ACC112 (cell line): ENCODE results near the gene NOX4.
"Not testable (repeated sequence)": the region's sequence is repeated elsewhere in the genome, so short reads cannot be mapped to it uniquely, and the experiment has no call there.

Experiments used
- H2AFZ ChIP-seq: fragments of 200-600 bp; sonication (generic); one replicate; pipeline ENCODE4 v1.6.0; 2017; ENCODE audit warnings: antibody characterized with exemption, low read length; ENCODE audit not compliant: unreplicated experiment
- H3K27ac ChIP-seq: fragments of 200-600 bp; sonication (generic); 2 replicates; pipeline ENCODE4 v1.5.1; 2014; ENCODE audit warnings: low read depth, mild to moderate bottlenecking, antibody characterized with exemption, low read length, moderate library complexity
- H3K27me3 ChIP-seq: fragments of 200-600 bp; sonication (generic); 2 replicates; pipeline ENCODE4 v1.6.1; 2014; ENCODE audit warnings: mild to moderate bottlenecking, antibody characterized with exemption, low read length, moderate library complexity, mixed read lengths; ENCODE audit not compliant: insufficient read depth
- H3K36me3 ChIP-seq: fragments of 200-600 bp; sonication (generic); 2 replicates; pipeline ENCODE4 v1.6.1; 2016; ENCODE audit warnings: mild to moderate bottlenecking, antibody characterized with exemption, low read length, moderate library complexity, mixed read lengths; ENCODE audit not compliant: insufficient read depth
- H3K4me1 ChIP-seq: fragments of 200-600 bp; sonication (generic); one replicate; pipeline ENCODE4 v1.6.1; 2016; ENCODE audit warnings: low read length, mixed read lengths; ENCODE audit not compliant: insufficient read depth, unreplicated experiment, control insufficient read depth
- H3K4me3 ChIP-seq: fragments of 200-600 bp; sonication (generic); 2 replicates; pipeline ENCODE4 v1.5.1; 2014; ENCODE audit warnings: mild to moderate bottlenecking, low read depth, low read length
- H3K79me2 ChIP-seq: fragments of 200-600 bp; sonication (generic); one replicate; pipeline ENCODE4 v1.6.0; 2016; ENCODE audit warnings: low read length; ENCODE audit not compliant: control insufficient read depth, unreplicated experiment, insufficient read depth

Gene NOX4

GRCh38 chr11:89382986-89383385 lies 108.2 kb downstream of the NOX4 start:
- not testable (repeated sequence) for H3K27ac ChIP-seq, H3K4me3 ChIP-seq, H3K27me3 ChIP-seq, H2AFZ ChIP-seq, H3K36me3 ChIP-seq, H3K79me2 ChIP-seq
- peaks cover 23% of the 10 kb centered on the region for H3K4me1 ChIP-seq

- Histone ChIP-seq H3K4me1 (peaks cover 23% of the 10 kb centered on the region), H3K27me3 (no peaks in the 10 kb centered on the region), H3K36me3 (no peaks in the 10 kb centered on the region), H3K4me3 (peak overlapping the region; percentile 45), H3K27ac (peak overlapping the region; percentile 91), H3K79me2 (no peaks in the 10 kb centered on the region), H2AFZ (no peak overlapping the region)
Observed at GRCh38 chr11:89381094-89381493, 110.1 kb downstream of the NOX4 start.

GRCh38 chr11:89379976-89380771 lies 111.0 kb downstream of the NOX4 start:
- not testable (repeated sequence) for H3K36me3 ChIP-seq, H3K27me3 ChIP-seq, H2AFZ ChIP-seq, H3K79me2 ChIP-seq
- peak overlapping the region; percentile 91 for H3K27ac ChIP-seq
- peaks cover 23% of the 10 kb centered on the region for H3K4me1 ChIP-seq
- peak overlapping the region; percentile 45 for H3K4me3 ChIP-seq

DNA sequence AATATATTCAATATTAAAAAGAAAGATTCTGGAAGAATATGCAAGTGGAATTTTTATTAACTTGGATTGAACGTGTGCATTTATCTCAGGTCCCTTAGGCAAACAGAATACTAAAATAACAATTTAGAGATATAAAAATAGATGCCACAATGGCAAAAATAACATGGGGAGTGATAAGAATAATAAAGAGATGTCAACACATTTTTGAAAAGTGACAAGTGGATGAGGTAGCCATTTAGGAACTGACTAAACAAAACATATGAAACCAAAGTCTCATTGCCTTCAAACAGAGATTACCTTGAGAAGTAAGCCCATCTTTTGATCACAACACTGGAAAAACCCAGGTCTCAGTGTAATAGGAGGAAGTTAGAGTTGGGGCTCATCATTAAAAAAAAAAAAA lies 112.2 kb downstream of the NOX4 start:
- H3K27me3 ChIP-seq, H2AFZ ChIP-seq, H3K4me3 ChIP-seq, H3K36me3 ChIP-seq, H3K79me2 ChIP-seq: not testable (repeated sequence)
- Histone ChIP-seq H3K27ac (peak overlapping the region; percentile 91), H3K4me1 (peaks cover 23% of the 10 kb centered on the region)

GRCh38 chr11:89369356-89369755 lies 121.8 kb downstream of the NOX4 start:
- not testable (repeated sequence) for H3K4me1 ChIP-seq, H3K4me3 ChIP-seq, H3K36me3 ChIP-seq, H3K27ac ChIP-seq, H2AFZ ChIP-seq, H3K27me3 ChIP-seq, H3K79me2 ChIP-seq

- not testable (repeated sequence) for H3K36me3 ChIP-seq, H3K4me1 ChIP-seq, H3K27me3 ChIP-seq, H2AFZ ChIP-seq, H3K79me2 ChIP-seq, H3K27ac ChIP-seq, H3K4me3 ChIP-seq
Observed at GRCh38 chr11:89364856-89365255, 126.3 kb downstream of the NOX4 start.

GRCh38 chr11:89361734-89362133 lies 129.4 kb downstream of the NOX4 start:
- Histone ChIP-seq H3K79me2 (no peaks in the 10 kb centered on the region), H3K36me3 (no peaks in the 10 kb centered on the region), H3K27me3 (no peaks in the 10 kb centered on the region), H2AFZ (no peak overlapping the region), H3K27ac (no peak overlapping the region), H3K4me1 (no peaks in the 10 kb centered on the region), H3K4me3 (no peak overlapping the region)

- H3K4me3 ChIP-seq, H3K4me1 ChIP-seq, H2AFZ ChIP-seq: not testable (repeated sequence)
Observed at GRCh38 chr11:89359208-89359607, 132.0 kb downstream of the NOX4 start.

GRCh38 chr11:89358761-89359160 lies 132.4 kb downstream of the NOX4 start:
- Histone ChIP-seq H3K4me3 (no peak overlapping the region), H2AFZ (no peak overlapping the region), H3K27ac (no peak overlapping the region), H3K36me3 (no peaks in the 10 kb centered on the region), H3K79me2 (no peaks in the 10 kb centered on the region), H3K27me3 (no peaks in the 10 kb centered on the region), H3K4me1 (no peaks in the 10 kb centered on the region)

More at GRCh38 chr11:89359208-89359607, 132.0 kb downstream of the NOX4 start:
- not testable (repeated sequence) for H3K79me2 ChIP-seq, H3K27me3 ChIP-seq, H3K27ac ChIP-seq, H3K36me3 ChIP-seq

DNA sequence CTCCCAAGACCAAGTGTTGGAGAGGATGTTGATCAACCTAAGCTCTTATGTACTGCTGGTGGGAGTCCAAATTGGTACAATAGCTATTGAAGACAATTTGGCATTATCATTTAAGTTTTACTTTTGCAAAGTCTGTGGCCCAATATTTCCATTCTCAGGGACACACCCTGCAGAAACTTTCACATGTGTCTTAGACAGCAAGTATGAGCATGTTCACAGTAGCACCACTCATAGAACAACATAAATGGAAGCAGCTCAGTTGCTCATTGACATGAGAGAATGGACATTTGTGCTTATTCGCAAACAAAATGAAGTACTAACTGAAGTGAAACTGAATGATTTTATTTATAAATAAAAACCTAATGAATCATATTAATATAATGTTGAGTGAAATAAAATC lies 135.5 kb downstream of the NOX4 start:
- no peaks in the 10 kb centered on the region for H3K4me1 ChIP-seq
- H3K4me3 ChIP-seq: no peak overlapping the region
- no peaks in the 10 kb centered on the region for H3K79me2 ChIP-seq
- H2AFZ ChIP-seq: no peak overlapping the region
- no peaks in the 10 kb centered on the region for H3K27me3 ChIP-seq
- H3K36me3 ChIP-seq: no peaks in the 10 kb centered on the region
- H3K27ac ChIP-seq: no peak overlapping the region

GRCh38 chr11:89354513-89354912 lies 136.7 kb downstream of the NOX4 start:
- H3K79me2 ChIP-seq, H2AFZ ChIP-seq, H3K4me3 ChIP-seq, H3K27ac ChIP-seq, H3K4me1 ChIP-seq, H3K36me3 ChIP-seq, H3K27me3 ChIP-seq: not testable (repeated sequence)
